Esophagus muscularis mucosa (tissue), 4 donors: ENCODE data around the gene MPEG1. TPM values are rescaled to one million over a fixed set of nuclear protein-coding genes. Genes with fewer than 3 reads are reported as not detected.

Experiments used
- DNase-seq: peaks from one replicate; pipeline ENCODE4 v3.0.0-alpha.2; 2017; ENCODE audit errors: extremely low spot score
- H3K27ac ChIP-seq, 4 donors: fragments of 200-600 bp; sonication (generic); replicated peaks in 1 of 4; 1 replicate in 3 of 4; 2 replicates in 1 of 4; pipeline ENCODE4 v1.5.1; 2016 to 2019; ENCODE audit warnings: mild to moderate bottlenecking in 1 of 4
- H3K27me3 ChIP-seq, 4 donors: fragments of 200-600 bp; sonication (generic); one replicate each; pipeline versions ENCODE4 v1.5.1 to v1.6.0; 2016 to 2019
- H3K36me3 ChIP-seq, 4 donors: fragments of 200-600 bp; sonication (generic); one replicate each; pipeline ENCODE4 v1.5.1; 2016 to 2019
- H3K4me1 ChIP-seq, 4 donors: fragments of 200-600 bp; sonication (generic); one replicate each; pipeline ENCODE4 v1.5.1; 2016 to 2019
- H3K4me3 ChIP-seq, 4 donors: fragments of 200-600 bp; sonication (generic); 1 replicate in 2 of 4; 2 replicates in 2 of 4; pipeline ENCODE4 v1.5.1; 2016 to 2019; ENCODE audit warnings: mild to moderate bottlenecking in 4 of 4, moderate library complexity in 1 of 4
- H3K9me3 ChIP-seq, 4 donors: fragments of 200-600 bp; sonication (generic); 1 replicate in 3 of 4; 2 replicates in 1 of 4; pipeline ENCODE4 v1.5.1; 2016 to 2019
- CTCF ChIP-seq, 3 experiments: fragments of 200-600 bp in 2 of 3; fragments of 450-650 bp in 1 of 3; sonication (generic) in 2 of 3; IDR thresholded peaks; one replicate each; pipeline ENCODE4 v1.5.1; 2017 to 2019; ENCODE audit warnings: antibody characterized with exemption in 3 of 3, mild to moderate bottlenecking in 2 of 3, moderate library complexity in 1 of 3
- EP300 ChIP-seq: sonication (generic); formaldehyde crosslinking; IDR thresholded peaks from one replicate; pipeline ENCODE4 v1.6.1; 2017; ENCODE audit warnings: antibody characterized with exemption
- POLR2A ChIP-seq: fragments of 450-650 bp; IDR thresholded peaks from one replicate; pipeline ENCODE4 v1.6.1; 2017; ENCODE audit warnings: antibody characterized with exemption, moderate library complexity, mild to moderate bottlenecking, low read depth
- POLR2AphosphoS5 ChIP-seq, 2 donors: sonication (generic); formaldehyde crosslinking; IDR thresholded peaks; one replicate each; pipeline ENCODE4 v1.6.1; 2017; ENCODE audit warnings: antibody characterized with exemption in 2 of 2
- WGBS: methylation state at CpG from one replicate; pipeline ENCODE4 v1.1.5; 2018; 5-methylcytosine and 5-hydroxymethylcytosine counted together
- intact Hi-C: fragments of 100-400 bp; cut with DNase I; formaldehyde crosslinking; loops from one replicate; pipeline ENCODE4 v1.15.1; 2023
- total RNA-seq, 4 donors: library from RNA; depleted of rRNA; stranded (reverse); fragments of >200 nt; gene quantifications; one replicate each; pipeline versions ENCODE4 v1.1.0 to v1.2.1, GENCODE V29; 2016

MPEG1 gene
- total RNA-seq, 4 donors from 2014 or later, result 10.1 to 36.1 (median 14.8) TPM

- WGBS, result 58% methylated on average over 6 of the region's 7 CpGs
- H3K4me1 ChIP-seq, result peaks cover 9 to 38% (median 25%) of the 10 kb centered on the region in 4 donors
- H3K27me3 ChIP-seq, result peaks cover 0 to 10% (median 5%) of the 10 kb centered on the region in 4 donors
- H3K4me3 ChIP-seq, result peak overlapping the region; percentile 64 to 87 (median 74)
- H3K27ac ChIP-seq, result peak overlapping the region; percentile 2 to 74 (median 62)
- no peaks in the 10 kb centered on the region for H3K9me3 ChIP-seq
- no peaks in the 10 kb centered on the region for H3K36me3 ChIP-seq
- no peak for TF ChIP-seq CTCF (IDR thresholded peaks at IDR 0.05)
- TF ChIP-seq POLR2A, result no peak
- peak in 1 of 2 donors; percentile 65 for TF ChIP-seq POLR2AphosphoS5 (IDR thresholded peaks at IDR 0.05)
- no peak for TF ChIP-seq EP300
- DNase-seq, result peak; percentile 83
- intact Hi-C loops, result loop anchor here (10.0 kb wide), 1 partner anchor 261 kb away; the partner anchor contains the start of gene OR5A1
Measured at GRCh38 chr11:59173964-59174663, 38.6 kb downstream of the MPEG1 start.

- Histone ChIP-seq H3K27ac (peak overlapping the region; percentile 51 to 74 (median 70)), H3K4me3 (peak overlapping the region; percentile 64 to 87 (median 74)), H3K27me3 (peaks cover 0 to 10% (median 5%) of the 10 kb centered on the region in 4 donors), H3K4me1 (peaks cover 9 to 38% (median 25%) of the 10 kb centered on the region in 4 donors), H3K36me3 (no peaks in the 10 kb centered on the region), H3K9me3 (no peaks in the 10 kb centered on the region)
- peak; percentile 90 for DNase-seq
- 11% methylated on average over 22 of the region's 37 CpGs for WGBS
- intact Hi-C loops, result loop anchor here (10.0 kb wide), 1 partner anchor 261 kb away; the partner anchor contains the start of gene OR5A1
- no peak for TF ChIP-seq CTCF (IDR thresholded peaks at IDR 0.05)
- TF ChIP-seq POLR2AphosphoS5 (IDR thresholded peaks at IDR 0.05), result no peak
- no peak for TF ChIP-seq POLR2A
- TF ChIP-seq EP300, result no peak
Measured at GRCh38 chr11:59173080-59173963, 39.4 kb downstream of the MPEG1 start.

- intact Hi-C loops, result loop anchor here (10.0 kb wide), 1 partner anchor 262 kb away; the partner anchor contains the start of gene OR5A1
- Histone ChIP-seq H3K27me3 (peaks cover 0 to 10% (median 5%) of the 10 kb centered on the region in 4 donors), H3K36me3 (no peaks in the 10 kb centered on the region), H3K4me1 (peaks cover 9 to 38% (median 25%) of the 10 kb centered on the region in 4 donors), H3K9me3 (no peaks in the 10 kb centered on the region), H3K4me3 (peak overlapping the region; percentile 64 to 87 (median 74)), H3K27ac (peak overlapping the region; percentile 51 to 74 (median 70))
- TF ChIP-seq POLR2AphosphoS5 (IDR thresholded peaks at IDR 0.05) (no peak), POLR2A (no peak), CTCF (IDR thresholded peaks at IDR 0.05) (no peak)
- 0% methylated on average over 11 of the region's 70 CpGs for WGBS
- peak; percentile 86 for DNase-seq
Measured at GRCh38 chr11:59172345-59173079, 40.2 kb downstream of the MPEG1 start.

- Histone ChIP-seq H3K27me3 (peaks cover 0 to 10% (median 5%) of the 10 kb centered on the region in 4 donors), H3K9me3 (no peaks in the 10 kb centered on the region), H3K27ac (peak within 1 kb of the TSS; percentile 51 to 74 (median 70)), H3K4me1 (peaks cover 9 to 38% (median 25%) of the 10 kb centered on the region in 4 donors), H3K36me3 (no peaks in the 10 kb centered on the region), H3K4me3 (peak within 1 kb of the TSS; percentile 64 to 87 (median 74))
- peak; percentile 97 for DNase-seq
- intact Hi-C loops, result loop anchor here (1.0 to 10.0 kb wide), 3 partner anchors 36 to 263 kb away; partner anchors contain the start of gene OR5A1
- no peak for TF ChIP-seq EP300
- peak in 1 of 2 donors; percentile 54 for TF ChIP-seq POLR2AphosphoS5 (IDR thresholded peaks at IDR 0.05)
- TF ChIP-seq CTCF (IDR thresholded peaks at IDR 0.05), result peak; percentile 72 to 94 (median 88)
- TF ChIP-seq POLR2A, result no peak
- WGBS, result under 1% methylated on average over 46 of the region's 64 CpGs
Measured at GRCh38 chr11:59171508-59172322, 41.0 kb downstream of the MPEG1 start, which contains the start of gene DTX4. Gene DTX4 (plus strand): TSS chr11:59172132. CDS start chr11:59172596, 464 bp downstream.
